H1 (cell line): ENCODE measurements around the gene SLC9C1.

Experiments used
- EP300 ChIP-seq, 2 experiments: IDR thresholded peaks; 1 replicate in 1 of 2; 2 replicates in 1 of 2; pipeline ENCODE4 v1.6.1; 2011 to 2012; ENCODE audit warnings: low read depth in 2 of 2, low read length in 2 of 2, mild to moderate bottlenecking in 2 of 2, borderline replicate concordance in 1 of 2, inconsistent platforms in 1 of 2, moderate library complexity in 1 of 2
- EZH2 ChIP-seq: fragments of 200-600 bp; sonication (generic); IDR thresholded peaks from 2 replicates; pipeline ENCODE4 v1.7.1; 2012; ENCODE audit warnings: low read depth, mild to moderate bottlenecking, moderate library complexity, low read length, inconsistent platforms; ENCODE audit not compliant: severe bottlenecking
- RXRA ChIP-seq: IDR thresholded peaks from 2 replicates; pipeline ENCODE4 v1.6.1; 2011; ENCODE audit warnings: low read depth, mild to moderate bottlenecking, low read length, moderate library complexity; ENCODE audit not compliant: insufficient read depth
- SIRT6 ChIP-seq: IDR thresholded peaks from one replicate; pipeline ENCODE4 v1.7.1; 2012; ENCODE audit warnings: low read length, inconsistent platforms
- TF ChIP-seq, protein P1 (sequence below), 3 experiments: IDR thresholded peaks; 1 replicate in 2 of 3; 2 replicates in 1 of 3; pipeline versions ENCODE4 v1.5.1 to v1.6.1; 2011; ENCODE audit warnings: low read length in 3 of 3, mild to moderate bottlenecking in 3 of 3, inconsistent platforms in 2 of 3, low read depth in 1 of 3, moderate library complexity in 1 of 3; ENCODE audit not compliant: insufficient read depth in 1 of 3; ENCODE audit errors: control extremely low read depth in 1 of 3

DNA sequence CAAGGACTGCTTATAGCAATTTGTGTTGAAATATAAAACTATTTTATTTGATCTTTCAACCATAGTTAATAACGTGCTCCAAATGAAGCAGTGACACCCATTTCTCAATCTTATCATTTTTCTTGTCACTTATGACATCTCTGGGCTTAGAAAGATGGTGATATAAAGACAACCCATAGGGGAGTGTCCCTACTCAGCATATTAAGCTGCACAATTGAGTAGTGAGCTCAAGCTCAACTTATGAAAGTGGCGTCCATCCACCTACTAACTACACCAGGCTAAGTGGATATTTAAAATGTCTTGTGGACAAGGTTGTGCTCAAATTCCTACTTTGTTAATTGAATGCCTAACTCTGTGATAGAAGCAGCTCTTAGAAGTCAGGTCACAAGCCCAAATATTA is 46.7 kb downstream of the SLC9C1 start:
- no peak for TF ChIP-seq EZH2
- TF ChIP-seq EP300 (IDR thresholded peaks at IDR 0.05; ENCODE audit: borderline replicate concordance in 1 of 2, low read depth in 2 of 2, low read length in 2 of 2) = no peak
- no peak for TF ChIP-seq RXRA
- no peak for TF ChIP-seq SIRT6
- TF ChIP-seq, protein P1, sequence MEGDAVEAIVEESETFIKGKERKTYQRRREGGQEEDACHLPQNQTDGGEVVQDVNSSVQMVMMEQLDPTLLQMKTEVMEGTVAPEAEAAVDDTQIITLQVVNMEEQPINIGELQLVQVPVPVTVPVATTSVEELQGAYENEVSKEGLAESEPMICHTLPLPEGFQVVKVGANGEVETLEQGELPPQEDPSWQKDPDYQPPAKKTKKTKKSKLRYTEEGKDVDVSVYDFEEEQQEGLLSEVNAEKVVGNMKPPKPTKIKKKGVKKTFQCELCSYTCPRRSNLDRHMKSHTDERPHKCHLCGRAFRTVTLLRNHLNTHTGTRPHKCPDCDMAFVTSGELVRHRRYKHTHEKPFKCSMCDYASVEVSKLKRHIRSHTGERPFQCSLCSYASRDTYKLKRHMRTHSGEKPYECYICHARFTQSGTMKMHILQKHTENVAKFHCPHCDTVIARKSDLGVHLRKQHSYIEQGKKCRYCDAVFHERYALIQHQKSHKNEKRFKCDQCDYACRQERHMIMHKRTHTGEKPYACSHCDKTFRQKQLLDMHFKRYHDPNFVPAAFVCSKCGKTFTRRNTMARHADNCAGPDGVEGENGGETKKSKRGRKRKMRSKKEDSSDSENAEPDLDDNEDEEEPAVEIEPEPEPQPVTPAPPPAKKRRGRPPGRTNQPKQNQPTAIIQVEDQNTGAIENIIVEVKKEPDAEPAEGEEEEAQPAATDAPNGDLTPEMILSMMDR (IDR thresholded peaks at IDR 0.05; ENCODE audit: control extremely low read depth in 1 of 3, insufficient read depth in 1 of 3, low read depth in 1 of 3, low read length in 3 of 3) = no peak
